LoVo (cell line): ENCODE data around the gene LYPD4.

ENCODE experiments used
- DNase-seq: peaks from one replicate; pipeline ENCODE4 v3.0.0-alpha.2; 2016; ENCODE audit warnings: low spot score

Gene LYPD4

DNA sequence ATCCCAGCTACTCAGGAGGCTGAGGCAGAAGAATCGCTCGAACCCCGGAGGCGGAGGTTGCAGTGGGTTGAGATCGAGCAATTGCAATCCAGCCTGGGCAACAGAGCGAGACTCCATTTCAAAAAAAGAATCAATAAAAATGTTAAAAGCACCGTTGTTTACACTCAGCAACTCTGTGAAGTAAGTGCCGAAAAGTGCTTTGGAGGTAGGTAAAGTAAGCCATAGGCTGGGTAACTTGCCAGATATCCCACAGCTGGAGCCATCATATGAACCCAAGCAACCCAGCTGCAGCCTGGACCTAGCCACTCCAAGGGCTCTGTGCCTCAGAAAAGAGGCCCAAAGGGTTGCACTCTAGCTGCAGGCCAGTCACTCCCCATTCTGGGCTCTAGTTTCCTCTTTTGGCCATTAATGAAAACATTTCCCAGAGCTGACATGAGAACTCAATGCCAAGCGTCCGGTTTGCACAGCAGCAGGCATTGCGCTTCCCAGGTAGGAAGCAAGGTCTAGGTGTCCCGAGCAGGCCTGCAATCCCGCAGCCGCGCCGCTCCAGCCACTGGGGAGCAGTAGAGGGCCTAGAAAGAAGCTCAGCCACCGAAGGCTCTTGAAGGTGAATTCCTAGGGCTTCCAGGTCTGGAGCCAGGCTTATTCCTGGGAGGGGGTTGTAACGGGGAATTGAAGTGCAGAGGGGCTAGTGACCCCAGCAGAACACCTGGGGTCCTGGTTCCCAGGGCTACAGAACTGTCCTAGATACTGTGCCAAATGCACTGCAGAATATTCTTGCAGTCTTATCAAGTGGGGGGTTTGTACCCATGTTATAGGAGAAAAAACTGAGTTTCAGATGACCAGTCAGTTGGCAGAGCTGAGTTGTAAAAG, 28.5 kb upstream of the LYPD4 start:
- peak; percentile 76 for DNase-seq

DNA sequence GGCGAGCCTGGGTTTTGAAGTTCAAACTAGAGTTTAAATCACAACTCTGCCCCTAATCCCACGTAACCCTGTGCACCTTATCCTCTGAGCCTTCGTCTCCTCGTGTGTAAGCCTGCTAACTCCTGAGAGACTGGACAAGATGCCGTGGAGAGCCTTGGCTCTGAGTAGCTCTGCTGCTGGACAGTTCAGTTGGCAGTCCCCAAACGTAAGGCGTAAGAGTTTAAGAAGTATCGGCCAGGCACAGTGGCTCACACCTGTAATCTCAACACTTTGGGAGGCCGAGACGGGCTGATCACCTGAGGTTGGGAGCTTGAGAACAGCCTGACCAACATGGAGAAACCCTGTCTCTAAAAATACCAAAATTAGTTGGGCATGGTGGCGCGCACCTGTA, 27.9 kb upstream of the LYPD4 start:
- no peak for DNase-seq

DNA sequence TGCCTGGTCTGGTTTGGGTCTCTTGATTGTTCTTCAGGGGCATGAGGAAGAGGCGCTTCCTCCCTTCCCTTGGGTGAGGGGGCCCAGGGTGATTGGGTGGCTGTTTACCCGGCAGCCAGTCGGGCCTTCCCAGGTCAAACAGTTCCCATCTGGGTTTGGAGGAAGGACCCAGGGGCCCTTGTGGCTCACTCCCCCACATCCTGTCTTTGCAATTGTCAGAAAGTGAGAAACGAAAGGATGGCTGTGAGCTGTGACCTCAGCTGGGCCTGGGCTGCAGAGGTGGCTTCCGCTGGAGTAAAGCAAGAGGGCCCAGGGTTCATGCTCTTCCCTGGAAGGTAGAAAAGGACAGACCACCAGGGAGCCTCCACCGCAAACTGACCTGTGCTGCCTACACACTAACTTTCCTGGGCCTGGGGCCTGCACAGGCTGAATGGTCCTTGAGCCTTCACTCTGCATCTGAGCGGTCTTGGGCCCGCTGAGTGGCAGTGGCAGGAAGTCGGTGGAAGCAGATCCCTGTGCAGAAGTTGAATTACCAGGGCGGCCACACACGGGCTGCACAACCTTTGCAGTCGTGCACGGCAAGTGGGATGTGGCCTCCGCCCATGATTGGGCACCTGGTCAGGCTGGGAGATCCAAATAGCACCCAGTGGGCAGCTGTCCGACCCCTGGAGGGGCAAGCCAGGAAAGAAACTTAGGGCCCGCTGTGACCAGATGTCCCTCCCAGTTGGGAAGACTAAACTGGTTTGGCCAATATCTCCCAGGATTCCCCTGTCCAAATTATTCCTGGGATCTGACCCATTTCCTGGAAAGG, 27.3 kb upstream of the LYPD4 start:
- no peak for DNase-seq

DNA sequence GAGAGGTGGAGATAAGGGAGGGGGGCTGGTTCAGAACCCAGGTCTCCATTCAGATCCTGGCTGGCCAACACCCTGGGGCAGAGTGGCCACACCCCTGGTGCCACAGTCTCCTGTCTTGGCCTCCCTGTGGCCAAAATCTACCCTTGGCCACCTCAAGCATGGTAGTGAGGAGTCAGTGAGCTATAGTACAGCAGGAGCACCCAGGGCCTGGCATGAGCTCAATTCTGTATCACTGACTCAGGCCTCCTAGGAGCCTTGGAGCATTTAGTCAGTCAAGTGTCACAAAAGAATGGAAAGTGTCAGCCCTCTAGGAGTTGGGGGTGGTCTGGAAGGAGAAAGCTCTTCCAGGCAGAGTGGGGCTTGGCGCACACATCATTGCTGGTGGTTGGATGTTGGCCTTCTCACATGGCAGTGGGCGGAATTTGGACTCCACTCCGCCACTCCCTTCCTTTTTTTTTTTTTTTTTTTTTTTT, 26.0 kb upstream of the LYPD4 start:
- no peak for DNase-seq

DNA sequence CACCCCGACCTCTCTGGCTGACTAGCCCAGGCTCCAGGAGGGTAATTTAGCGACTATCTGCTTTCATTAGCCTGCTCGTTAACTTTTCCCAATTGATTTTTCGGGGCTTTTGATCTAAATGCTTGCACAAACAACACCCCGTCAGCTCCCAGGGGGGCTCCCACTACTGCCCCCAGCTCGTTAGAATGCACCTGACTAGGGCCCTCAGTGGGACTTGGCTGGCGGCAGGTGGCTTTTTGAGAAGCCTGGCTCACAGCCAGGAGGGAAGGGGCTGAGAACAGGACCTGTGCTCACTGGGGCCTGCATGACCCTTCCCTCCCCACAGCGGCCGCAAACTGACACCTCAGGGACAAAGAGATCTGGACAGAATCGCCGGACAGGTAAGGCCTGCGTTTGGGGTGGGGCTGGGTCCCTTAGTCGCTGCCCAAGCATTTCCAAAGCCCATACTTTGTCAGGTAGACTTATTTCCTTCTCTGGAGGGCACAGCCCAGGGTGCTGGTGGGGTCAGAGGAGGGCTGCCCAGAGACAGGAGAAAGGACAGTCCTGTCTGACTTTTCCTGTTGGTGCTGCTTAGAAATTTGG, 25.0 kb upstream of the LYPD4 start:
- DNase-seq = no peak

- no peak for DNase-seq
These were observed 24.5 kb upstream of the LYPD4 start for GRCh38 chr19:41868989-41869300.

DNA sequence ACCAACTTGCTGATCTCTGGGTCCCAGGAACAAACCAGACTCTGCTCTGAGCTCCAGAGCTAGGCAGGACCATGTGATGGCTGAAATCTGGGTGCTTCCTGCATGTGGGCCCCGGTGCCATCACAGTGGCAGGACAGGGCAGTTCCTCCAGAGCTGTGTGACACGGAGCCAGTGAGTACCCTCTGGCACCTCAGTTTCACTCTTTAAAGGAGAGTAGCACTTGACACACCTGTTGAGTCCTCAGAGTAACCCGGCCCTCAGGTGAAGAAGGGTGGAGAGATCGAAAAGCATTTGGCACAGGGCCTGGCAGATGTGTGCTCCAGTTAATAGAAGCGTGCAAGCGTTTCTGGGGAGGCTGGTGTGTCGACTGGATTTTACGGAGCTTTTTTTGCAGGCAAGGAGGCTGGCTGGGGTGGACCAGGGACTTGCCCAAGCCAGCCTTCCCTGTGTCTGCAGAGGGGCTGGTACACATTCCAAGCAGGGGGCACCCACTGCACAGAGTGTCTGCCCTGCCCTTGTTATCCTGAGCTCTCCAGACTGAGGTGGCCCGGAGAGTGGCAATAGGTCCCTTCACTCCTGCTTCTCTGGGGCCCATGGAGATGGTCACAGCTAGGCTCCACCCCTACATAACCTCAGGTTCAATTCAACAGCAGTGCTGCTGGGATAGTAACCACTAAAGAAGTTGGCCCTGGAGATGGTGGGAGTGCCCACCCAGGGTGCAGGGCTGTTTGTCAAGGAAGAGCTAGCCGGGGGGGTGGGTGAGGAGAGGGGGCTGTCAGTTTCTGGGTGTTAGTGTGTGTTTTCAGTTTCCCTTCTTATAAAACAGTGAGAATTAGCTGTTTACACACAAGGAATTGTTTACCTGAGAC, 23.9 kb upstream of the LYPD4 start:
- DNase-seq = no peak

DNA sequence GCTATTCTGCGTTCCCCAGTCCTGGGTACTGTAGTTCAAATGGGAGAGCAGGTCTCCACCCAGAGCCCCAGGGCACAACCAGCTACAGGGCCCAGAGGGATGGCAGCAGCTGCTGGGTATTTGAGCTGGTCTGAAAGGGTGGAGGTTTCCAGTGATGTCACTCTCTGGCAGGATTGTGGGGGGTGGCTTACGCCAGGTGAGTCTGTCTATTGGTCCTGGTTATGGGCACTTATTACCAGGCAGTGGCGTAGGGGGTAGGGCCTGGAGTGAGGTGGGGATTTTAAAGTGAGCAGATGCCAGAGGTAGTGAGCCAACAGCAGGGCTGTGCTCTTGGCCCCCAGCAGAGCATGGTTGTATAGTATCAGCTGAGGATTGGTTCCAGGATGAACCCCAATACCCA, 21.8 kb upstream of the LYPD4 start:
- no peak for DNase-seq

DNA sequence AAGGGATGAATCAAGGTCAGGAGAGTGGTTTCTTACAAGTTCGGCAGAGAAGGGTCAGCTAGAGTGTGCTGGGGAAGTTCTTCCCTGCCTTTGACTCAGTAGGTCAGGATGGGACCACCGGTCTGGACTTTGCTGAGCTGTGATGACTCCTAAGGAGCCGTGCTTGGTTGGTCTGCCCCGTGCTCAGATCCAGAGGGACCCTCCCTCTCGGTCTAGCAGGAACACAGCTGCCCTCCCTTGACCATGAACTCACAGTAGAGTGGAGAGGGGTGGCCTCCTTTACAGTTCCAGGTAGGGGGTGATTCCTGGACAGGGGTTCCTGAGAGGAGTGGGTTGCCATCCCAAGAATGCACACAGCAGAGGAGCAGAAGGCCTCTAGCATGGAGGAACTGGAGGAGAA, 19.9 kb upstream of the LYPD4 start:
- no peak for DNase-seq

GRCh38 chr19:41863209-41863931, 18.9 kb upstream of the LYPD4 start:
- no peak for DNase-seq

- no peak for DNase-seq
These were observed 18.0 kb upstream of the LYPD4 start for GRCh38 chr19:41862445-41862986.

DNA sequence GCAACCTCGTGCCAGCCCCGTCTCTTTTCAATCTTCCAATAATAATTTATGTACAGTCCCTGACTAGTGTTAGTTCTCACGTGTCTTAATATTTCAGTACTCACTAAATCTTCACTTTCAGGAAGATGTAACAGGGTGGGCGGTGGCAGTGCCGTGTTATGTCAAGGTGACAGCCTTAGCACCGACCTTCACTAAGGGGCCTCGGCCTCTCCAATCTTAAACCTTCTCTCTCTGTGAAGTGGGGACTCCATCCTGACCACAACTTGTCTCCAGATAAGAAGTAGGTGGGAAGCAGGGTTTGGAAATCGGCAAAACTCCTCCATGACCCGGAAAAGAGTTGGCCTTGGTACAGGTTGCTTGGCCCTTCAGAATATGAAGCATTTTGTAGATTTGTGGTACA, 17.4 kb upstream of the LYPD4 start:
- no peak for DNase-seq

- no peak for DNase-seq
These were observed 16.8 kb upstream of the LYPD4 start for GRCh38 chr19:41861116-41861768.

DNA sequence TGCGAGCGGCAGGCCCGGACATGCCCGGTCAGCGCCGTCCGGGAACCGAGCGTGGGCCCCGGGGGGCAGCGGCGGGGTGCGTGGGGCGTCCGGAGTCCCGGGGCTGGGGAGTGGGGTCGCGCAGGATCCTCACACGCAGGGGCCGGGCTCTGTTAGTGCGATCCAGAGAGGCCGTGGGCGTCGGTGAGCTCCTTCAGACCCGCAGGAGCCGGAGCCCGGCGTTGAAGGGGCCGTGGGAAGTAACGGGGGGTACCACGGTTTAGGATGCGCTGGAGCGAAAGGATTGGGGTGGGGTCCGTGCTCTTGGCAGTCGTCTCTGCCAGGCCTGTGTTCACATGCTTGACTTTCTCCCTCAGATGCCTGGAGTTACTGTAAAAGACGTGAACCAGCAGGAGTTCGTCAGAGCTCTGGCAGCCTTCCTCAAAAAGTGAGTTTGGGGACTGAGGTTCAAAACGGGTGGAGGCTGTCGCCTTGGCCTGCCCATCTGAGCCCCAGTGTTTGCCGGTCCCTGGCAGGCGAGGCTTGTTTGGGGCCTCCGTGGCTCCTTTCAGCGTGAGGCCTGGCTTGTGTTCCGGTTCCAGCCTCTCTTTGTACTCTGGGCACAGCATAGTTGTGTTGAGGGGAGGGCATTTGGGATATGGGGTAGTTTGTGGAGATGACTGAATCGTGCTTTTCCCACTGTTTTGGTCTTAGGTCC, 16.1 kb upstream of the LYPD4 start:
- no peak for DNase-seq

- DNase-seq = peak; percentile 98
These were observed 15.3 kb upstream of the LYPD4 start, which contains the start of gene RPS19 for GRCh38 chr19:41859618-41860418. Gene RPS19, plus strand, starts transcription at chr19:41860255. Its CDS starts 520 bp downstream, at chr19:41860775.

- DNase-seq = no peak
These were observed 14.7 kb upstream of the LYPD4 start for GRCh38 chr19:41859213-41859617.

DNA sequence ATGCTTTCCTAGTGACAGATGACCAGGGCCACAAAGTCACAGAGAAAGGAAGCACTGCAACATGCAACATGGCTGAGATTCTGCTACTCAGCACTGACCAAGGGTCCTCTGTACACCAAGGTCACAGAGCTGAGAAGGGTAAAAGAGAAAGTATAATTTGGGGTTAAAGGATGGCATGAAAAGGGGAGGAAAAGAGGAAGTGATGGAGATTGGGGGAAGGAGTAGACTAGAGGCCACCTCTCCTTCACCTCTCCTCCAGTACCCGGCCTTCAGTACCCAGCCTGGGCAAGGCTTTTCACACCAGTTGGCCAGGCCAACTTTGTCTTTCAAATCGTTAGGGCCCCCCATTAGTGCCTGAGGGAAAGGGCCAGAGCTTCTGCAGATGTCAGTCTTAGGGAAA, 9.3 kb upstream of the LYPD4 start:
- DNase-seq = no peak

DNA sequence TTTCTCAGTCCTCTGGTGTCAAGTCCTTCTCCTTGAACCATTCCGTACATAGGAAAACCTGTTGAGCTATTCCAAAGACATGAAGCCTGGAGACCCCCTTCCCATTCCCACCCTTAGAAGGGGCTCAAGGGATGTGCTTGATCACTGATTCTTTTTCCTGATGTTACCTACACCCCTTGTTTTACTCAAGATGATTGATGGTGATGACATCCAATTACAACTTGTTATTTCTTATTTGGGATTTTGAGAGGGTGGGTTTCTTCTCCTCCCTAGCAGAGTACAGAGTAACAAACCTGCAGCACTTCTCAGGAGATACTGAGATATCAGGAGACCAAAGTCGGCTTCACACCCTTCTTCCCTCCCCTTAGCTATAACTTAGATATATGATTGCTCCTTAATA, 8.9 kb upstream of the LYPD4 start:
- no peak for DNase-seq

- DNase-seq = no peak
These were observed 7.0 kb upstream of the LYPD4 start for GRCh38 chr19:41851456-41851855.
